ENCODE results near the gene HOXD1. TPM values are rescaled to one million over a fixed set of nuclear protein-coding genes. Genes with fewer than 3 reads are reported as not detected.

HOXD1 gene
- total RNA-seq, 2 donors from 2014 or later: 3.5 to 6.9 TPM

- no peak for ATAC-seq
- intact Hi-C loops (cut with DNase I, micrococcal nuclease): no loop called here
- DNase-seq: no peak
Measured at GRCh38 chr2:176150584-176151441, 37.7 kb upstream of the HOXD1 start.

- ATAC-seq (no peak), DNase-seq (no peak)
- intact Hi-C loops (cut with DNase I, micrococcal nuclease): no loop called here
Measured at GRCh38 chr2:176151442-176152287, 36.8 kb upstream of the HOXD1 start, which contains the start of gene HOXD4. HOXD4 (plus strand) TSS chr2:176151550; CDS start chr2:176151634, 84 bp downstream.

GRCh38 chr2:176152350-176153181 is 35.9 kb upstream of the HOXD1 start:
- DNase-seq (peak in 1 of 2 donors; percentile 20), ATAC-seq (no peak)
- intact Hi-C loops (cut with DNase I, micrococcal nuclease): no loop called here

- intact Hi-C loops (cut with DNase I, micrococcal nuclease): no loop called here
- no peak for ATAC-seq
- DNase-seq: no peak
Measured at GRCh38 chr2:176154576-176155252, 33.8 kb upstream of the HOXD1 start.

GRCh38 chr2:176155356-176156044 is 33.0 kb upstream of the HOXD1 start:
- ATAC-seq (no peak), DNase-seq (no peak)
- intact Hi-C loops (cut with DNase I, micrococcal nuclease): no loop called here

- intact Hi-C loops (cut with DNase I, micrococcal nuclease): no loop called here
- DNase-seq (no peak), ATAC-seq (no peak)
Measured at GRCh38 chr2:176156301-176156806, 32.1 kb upstream of the HOXD1 start.

- intact Hi-C loops (cut with DNase I, micrococcal nuclease): no loop called here
- DNase-seq (no peak), ATAC-seq (peak; percentile 9)
Measured at GRCh38 chr2:176156807-176157498, 31.5 kb upstream of the HOXD1 start, which contains the start of gene HOXD3. HOXD3 (plus strand) TSS chr2:176157307; CDS start chr2:176169115, 11,808 bp downstream.

- DNase-seq (peak; percentile 64 to 71), ATAC-seq (peak; percentile 79)
- intact Hi-C loops (cut with DNase I, micrococcal nuclease): no loop called here
Measured at GRCh38 chr2:176157499-176158185, 30.8 kb upstream of the HOXD1 start.

- intact Hi-C loops (cut with DNase I, micrococcal nuclease): no loop called here
- ATAC-seq: peak; percentile 3
Measured at GRCh38 chr2:176158186-176158591, 30.3 kb upstream of the HOXD1 start.

GRCh38 chr2:176158855-176159662 is 29.4 kb upstream of the HOXD1 start:
- intact Hi-C loops (cut with DNase I, micrococcal nuclease): no loop called here
- ATAC-seq (peak; percentile 62), DNase-seq (no peak)

More at GRCh38 chr2:176158186-176158591, 30.3 kb upstream of the HOXD1 start:
- no peak for DNase-seq

GRCh38 chr2:176159663-176160250 is 28.7 kb upstream of the HOXD1 start:
- intact Hi-C loops (cut with DNase I, micrococcal nuclease): no loop called here
- DNase-seq (no peak), ATAC-seq (no peak)

- ATAC-seq: no peak
- no peak for DNase-seq
- intact Hi-C loops (cut with DNase I, micrococcal nuclease): no loop called here
Measured at GRCh38 chr2:176160251-176160985, 28.1 kb upstream of the HOXD1 start.

- DNase-seq (no peak), ATAC-seq (no peak)
- intact Hi-C loops (cut with DNase I, micrococcal nuclease): no loop called here
Measured at GRCh38 chr2:176160986-176161824, 27.3 kb upstream of the HOXD1 start.
